ENCODE measurements around the gene LYPD6.

DNA sequence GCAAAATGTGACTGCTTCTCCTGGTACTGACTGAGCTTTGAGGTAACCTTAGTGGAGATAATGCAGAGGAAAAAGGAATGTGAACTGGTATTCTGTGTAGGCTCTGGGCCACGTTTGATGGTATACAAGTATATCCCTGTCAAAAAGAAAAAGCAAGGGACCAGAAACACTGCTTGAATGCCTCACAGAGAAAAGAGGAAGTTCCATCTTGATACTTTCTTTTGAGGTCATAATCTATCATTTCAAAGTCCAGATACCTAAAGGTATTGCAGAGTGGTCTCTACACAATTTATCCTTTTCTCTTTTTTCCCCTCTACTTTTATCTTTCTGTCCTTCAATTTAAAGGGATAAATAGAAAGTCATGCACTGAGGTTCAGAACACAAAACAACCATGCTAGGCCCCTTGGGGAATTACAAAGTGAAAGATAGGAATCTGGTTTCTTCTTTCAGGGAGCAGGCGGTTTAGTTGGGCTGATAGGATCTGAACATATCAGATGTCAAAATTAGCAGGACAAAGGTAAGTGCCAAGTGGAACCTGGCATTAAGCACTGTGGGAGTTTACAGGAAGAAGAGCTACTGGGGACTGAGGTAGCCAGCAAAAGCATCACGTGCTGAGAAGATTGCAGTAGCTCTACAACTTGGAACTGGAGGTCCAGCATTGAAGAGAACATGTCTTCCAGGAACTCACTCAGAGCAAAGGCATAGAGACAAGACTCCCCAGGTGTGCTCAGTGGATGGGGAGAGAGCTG, 121.2 kb downstream of the LYPD6 start:
- TF ChIP-seq NRF1 (IDR thresholded peaks at IDR 0.05; ENCODE audit: low read depth, low read length): no peak
- no peak for TF ChIP-seq FOXM1 (IDR thresholded peaks at IDR 0.05; ENCODE audit: low read depth)
- TF ChIP-seq GABPA (IDR thresholded peaks at IDR 0.05; ENCODE audit: low read depth): no peak
